Fibroblast of the aortic adventitia (primary cell): ENCODE results near the gene ZFHX3. TPM values are rescaled to one million over a fixed set of nuclear protein-coding genes. Genes with fewer than 3 reads are reported as not detected.

ENCODE experiments used
- DNase-seq: peaks from one replicate; pipeline ENCODE4 v3.0.0-alpha.2; 2010; ENCODE audit warnings: low read depth
- H3K4me3 ChIP-seq: 2 replicates; pipeline ENCODE4 v1.5.1; 2011; ENCODE audit warnings: low read depth, mild to moderate bottlenecking, control low read depth, low read length, moderate library complexity
- CTCF ChIP-seq: IDR thresholded peaks from 2 replicates; pipeline ENCODE4 v1.5.1; 2011; ENCODE audit warnings: mild to moderate bottlenecking, low read length, control low read depth, inconsistent platforms; ENCODE audit not compliant: insufficient read depth
- total RNA-seq: library from RNA; depleted of rRNA; stranded (reverse); fragments of >200 nt; gene quantifications from 2 replicates; pipeline ENCODE4 v1.2.3, GENCODE V29; 2012; ENCODE audit warnings: low replicate concordance

Gene ZFHX3
- total RNA-seq, 1 donor = 8.1 TPM

- peak overlapping the region; percentile 42 for H3K4me3 ChIP-seq
- peak; percentile 90 for DNase-seq
- TF ChIP-seq CTCF = no peak
Measured at GRCh38 chr16:73054813-73055482, 7.0 kb upstream of the ZFHX3 start.

- no peak for TF ChIP-seq CTCF
- DNase-seq = no peak
- peak overlapping the region; percentile 31 for H3K4me3 ChIP-seq
Measured at GRCh38 chr16:73054498-73054812, 6.5 kb upstream of the ZFHX3 start.

- DNase-seq = peak; percentile 24
- no peak overlapping the region for H3K4me3 ChIP-seq
- TF ChIP-seq CTCF = no peak
Measured at GRCh38 chr16:73054125-73054484, 6.2 kb upstream of the ZFHX3 start.

- no peak for TF ChIP-seq CTCF
- peak; percentile 58 for DNase-seq
- no peak overlapping the region for H3K4me3 ChIP-seq
Measured at GRCh38 chr16:73053364-73054124, 5.6 kb upstream of the ZFHX3 start.

- DNase-seq = no peak
- H3K4me3 ChIP-seq = no peak overlapping the region
- TF ChIP-seq CTCF = no peak
Measured at GRCh38 chr16:73053038-73053363, 5.1 kb upstream of the ZFHX3 start.

GRCh38 chr16:73052576-73052975 lies 4.6 kb upstream of the ZFHX3 start:
- no peak for DNase-seq
- no peak for TF ChIP-seq CTCF
- H3K4me3 ChIP-seq = no peak overlapping the region

GRCh38 chr16:73051961-73052360 lies 4.0 kb upstream of the ZFHX3 start:
- peak; percentile 40 for DNase-seq
- no peak for TF ChIP-seq CTCF
- no peak overlapping the region for H3K4me3 ChIP-seq
